DMS 273 (cell line): Measurements from ENCODE around the gene FHL3.
"Not testable (repeated sequence)": the region's sequence is repeated elsewhere in the genome, so short reads cannot be mapped to it uniquely, and the experiment has no call there.

Experiments
- DNase-seq: peaks from one replicate; lab custom pipeline; 2025; ENCODE audit not compliant: unreplicated experiment; lab: John Stamatoyannopoulos, UW

Gene FHL3

GRCh38 chr1:38037221-38037939, 32.1 kb upstream of the FHL3 start:
- peak; percentile 99 for DNase-seq

- DNase-seq: no peak
Observed at GRCh38 chr1:38034871-38035270, 29.6 kb upstream of the FHL3 start.

- DNase-seq: not testable (repeated sequence)
Observed at GRCh38 chr1:38032992-38033391, 27.7 kb upstream of the FHL3 start.

- no peak for DNase-seq
Observed at GRCh38 chr1:38031513-38031866, 26.2 kb upstream of the FHL3 start.

- peak; percentile 99 for DNase-seq
Observed at GRCh38 chr1:38030596-38031512, 25.5 kb upstream of the FHL3 start.

- peak; percentile 100 for DNase-seq
Observed at GRCh38 chr1:38029685-38030511, 24.6 kb upstream of the FHL3 start.

- DNase-seq: peak; percentile 100
Observed at GRCh38 chr1:38029081-38029681, 23.9 kb upstream of the FHL3 start.

- peak; percentile 100 for DNase-seq
Observed at GRCh38 chr1:38028671-38029070, 23.4 kb upstream of the FHL3 start.

- peak; percentile 100 for DNase-seq
Observed at GRCh38 chr1:38028105-38028591, 22.8 kb upstream of the FHL3 start.

- DNase-seq: peak; percentile 99
Observed at GRCh38 chr1:38027201-38028104, 22.1 kb upstream of the FHL3 start.

- peak; percentile 100 for DNase-seq
Observed at GRCh38 chr1:38026592-38027200, 21.4 kb upstream of the FHL3 start.

GRCh38 chr1:38025664-38026063, 20.4 kb upstream of the FHL3 start:
- DNase-seq: no peak

- DNase-seq: no peak
Observed at GRCh38 chr1:38025233-38025632, 19.9 kb upstream of the FHL3 start.

- no peak for DNase-seq
Observed at GRCh38 chr1:38022810-38023209, 17.5 kb upstream of the FHL3 start.

- no peak for DNase-seq
Observed at GRCh38 chr1:38021969-38022368, 16.7 kb upstream of the FHL3 start.

GRCh38 chr1:38020396-38020795, 15.1 kb upstream of the FHL3 start:
- no peak for DNase-seq

- peak; percentile 99 for DNase-seq
Observed at GRCh38 chr1:38018864-38019343, 13.6 kb upstream of the FHL3 start.

GRCh38 chr1:38015978-38016725, 10.8 kb upstream of the FHL3 start:
- no peak for DNase-seq
